ENCODE measurements around the gene TSEN34. TPM values are rescaled to one million over a fixed set of nuclear protein-coding genes. Genes with fewer than 3 reads are reported as not detected.
"Not testable (repeated sequence)": the region's sequence is repeated elsewhere in the genome, so short reads cannot be mapped to it uniquely, and the experiment has no call there.

Gene TSEN34
- total and polyA plus RNA-seq, 4 donors, result 21.5 to 46.3 (median 26.3) TPM

GRCh38 chr19:54242234-54242633 is 51.1 kb downstream of the TSEN34 start:
- H3K36me3 ChIP-seq (ENCODE audit: control insufficient read depth in 1 of 2, insufficient read depth in 2 of 2, low read length in 1 of 2); H3K9me3 ChIP-seq (ENCODE audit: control insufficient read depth, low read length); H3K4me1 ChIP-seq (ENCODE audit: control insufficient read depth in 1 of 2, insufficient read depth in 2 of 2, low read length in 2 of 2); DNase-seq; H3K27ac ChIP-seq (ENCODE audit: low read depth in 1 of 2, low read length in 2 of 2); H3K27me3 ChIP-seq (ENCODE audit: control insufficient read depth in 1 of 2, insufficient read depth in 2 of 2, low read length in 1 of 2); H3K4me3 ChIP-seq (ENCODE audit: low read length in 2 of 2); ATAC-seq (ENCODE audit: low FRiP score); intact Hi-C loops (cut with DNase I): not testable (repeated sequence)
- WGBS, 2 donors, result 76% methylated on average over 4 of the region's 4 CpGs; no CpG with 5 or more reads in 1 of the 2 donors

DNA sequence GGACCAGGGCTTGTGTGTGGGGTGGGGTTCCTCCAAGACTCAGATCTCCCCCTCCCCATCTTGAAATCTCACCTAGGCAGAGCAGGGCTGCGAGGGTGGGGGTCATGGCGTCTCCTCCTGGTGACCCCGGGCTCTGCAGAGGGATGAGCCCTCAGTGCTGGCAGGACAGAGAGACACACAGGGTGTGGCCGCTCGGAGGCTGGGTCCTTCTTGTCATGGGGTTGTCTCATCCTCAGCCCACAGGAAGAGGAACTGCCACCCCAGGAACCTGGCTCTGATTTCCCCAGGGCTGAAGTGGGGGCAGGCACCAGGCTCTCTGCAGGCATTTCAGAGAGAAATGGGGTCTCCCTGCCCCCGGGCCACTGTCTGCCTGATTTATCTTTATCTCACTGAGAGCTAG is 51.5 kb downstream of the TSEN34 start, which contains the start of gene LILRA6:
LILRA6 (minus strand) TSS at position 145 of the 400 bp plus-strand sequence.
- H3K4me3 ChIP-seq (ENCODE audit: low read length in 2 of 2); ATAC-seq (ENCODE audit: low FRiP score); H3K9me3 ChIP-seq (ENCODE audit: control insufficient read depth, low read length); H3K36me3 ChIP-seq (ENCODE audit: control insufficient read depth in 1 of 2, insufficient read depth in 2 of 2, low read length in 1 of 2); H3K4me1 ChIP-seq (ENCODE audit: control insufficient read depth in 1 of 2, insufficient read depth in 2 of 2, low read length in 2 of 2); DNase-seq; intact Hi-C loops (cut with DNase I); H3K27me3 ChIP-seq (ENCODE audit: control insufficient read depth in 1 of 2, insufficient read depth in 2 of 2, low read length in 1 of 2); H3K27ac ChIP-seq (ENCODE audit: low read depth in 1 of 2, low read length in 2 of 2): not testable (repeated sequence)
- 66% methylated on average over 6 of the region's 6 CpGs; no CpG with 5 or more reads in 1 of the 2 donors for WGBS, 2 donors

- ATAC-seq (ENCODE audit: low FRiP score); DNase-seq; H3K36me3 ChIP-seq (ENCODE audit: control insufficient read depth in 1 of 2, insufficient read depth in 2 of 2, low read length in 1 of 2); H3K9me3 ChIP-seq (ENCODE audit: control insufficient read depth, low read length); H3K4me3 ChIP-seq (ENCODE audit: low read length in 2 of 2); intact Hi-C loops (cut with DNase I); H3K27ac ChIP-seq (ENCODE audit: low read depth in 1 of 2, low read length in 2 of 2); H3K4me1 ChIP-seq (ENCODE audit: control insufficient read depth in 1 of 2, insufficient read depth in 2 of 2, low read length in 2 of 2); H3K27me3 ChIP-seq (ENCODE audit: control insufficient read depth in 1 of 2, insufficient read depth in 2 of 2, low read length in 1 of 2): not testable (repeated sequence)
- WGBS, 2 donors, result 67% methylated on average over 7 of the region's 8 CpGs; no CpG with 5 or more reads in 1 of the 2 donors
Measured at GRCh38 chr19:54243809-54244208, 52.7 kb downstream of the TSEN34 start.

Other genes with a start within 250 kb of the TSEN34 start
- under 1 TPM; 0.23 to 0.33 TPM for gene CACNG8, start 228.4 kb upstream of the TSEN34 start, total RNA-seq
- gene CACNG8, start 228.4 kb upstream of the TSEN34 start, polyA plus RNA-seq, result under 1 TPM; under 0.01 to 0.05 TPM
- not detected for gene CACNG6, start 199.7 kb upstream of the TSEN34 start, total RNA-seq
- under 1 TPM in 1 of 2 donors, not detected in 1; 0.18 TPM for gene CACNG6, start 199.7 kb upstream of the TSEN34 start, polyA plus RNA-seq
- gene VSTM1, start 127.4 kb upstream of the TSEN34 start, total RNA-seq, result not detected
- not detected for gene VSTM1, start 127.4 kb upstream of the TSEN34 start, polyA plus RNA-seq
- gene TARM1, start 109.9 kb upstream of the TSEN34 start, total RNA-seq, result not detected
- gene TARM1, start 109.9 kb upstream of the TSEN34 start, polyA plus RNA-seq, result not detected
- gene OSCAR, start 90.5 kb upstream of the TSEN34 start, total RNA-seq, result 1 to 10 TPM; 4.4 to 6.0 TPM
- gene OSCAR, start 90.5 kb upstream of the TSEN34 start, polyA plus RNA-seq, result 1 to 10 TPM in 1 of 2 donors, under 1 TPM in 1; 0.31 to 2.8 TPM
- gene NDUFA3, start 88.5 kb upstream of the TSEN34 start, total RNA-seq, result 10 to 100 TPM; 64.9 to 65.3 TPM
- gene NDUFA3, start 88.5 kb upstream of the TSEN34 start, polyA plus RNA-seq, result 100 to 1,000 TPM in 1 of 2 donors, 10 to 100 TPM in 1; 76.5 to 129 TPM
- gene TFPT, start 75.7 kb upstream of the TSEN34 start, total RNA-seq, result 10 to 100 TPM; 12.9 to 17.3 TPM
- gene TFPT, start 75.7 kb upstream of the TSEN34 start, polyA plus RNA-seq, result 10 to 100 TPM in 1 of 2 donors, 1 to 10 TPM in 1; 8.3 to 29.4 TPM
- 10 to 100 TPM; 41.5 to 50.4 TPM for gene PRPF31, start 75.6 kb upstream of the TSEN34 start, total RNA-seq
- 10 to 100 TPM; 33.8 to 71.2 TPM for gene PRPF31, start 75.6 kb upstream of the TSEN34 start, polyA plus RNA-seq
- 10 to 100 TPM; 33.5 to 35.9 TPM for gene CNOT3, start 53.5 kb upstream of the TSEN34 start, total RNA-seq
- gene CNOT3, start 53.5 kb upstream of the TSEN34 start, polyA plus RNA-seq, result 10 to 100 TPM; 10.4 to 54.4 TPM
- gene LENG1, start 31.6 kb upstream of the TSEN34 start, total RNA-seq, result 1 to 10 TPM; 5.7 to 6.0 TPM
- gene LENG1, start 31.6 kb upstream of the TSEN34 start, polyA plus RNA-seq, result 10 to 100 TPM in 1 of 2 donors, 1 to 10 TPM in 1; 7.5 to 10.1 TPM
- 1 to 10 TPM; 1.2 to 7.4 TPM for gene TMC4, start 18.1 kb upstream of the TSEN34 start, total RNA-seq
- 10 to 100 TPM in 1 of 2 donors, under 1 TPM in 1; 0.08 to 15.8 TPM for gene TMC4, start 18.1 kb upstream of the TSEN34 start, polyA plus RNA-seq
- 10 to 100 TPM; 31.3 to 40.7 TPM for gene MBOAT7, start 1.7 kb upstream of the TSEN34 start, total RNA-seq
- 10 to 100 TPM; 11.9 to 22.0 TPM for gene MBOAT7, start 1.7 kb upstream of the TSEN34 start, polyA plus RNA-seq
- gene RPS9, start 9.6 kb downstream of the TSEN34 start, total RNA-seq, result 1,000 to 10,000 TPM in 1 of 2 donors, 100 to 1,000 TPM in 1; 778 to 1,093 TPM
- gene RPS9, start 9.6 kb downstream of the TSEN34 start, polyA plus RNA-seq, result 1,000 to 10,000 TPM; 3,636 to 4,281 TPM
- 10 to 100 TPM; 18.8 to 26.7 TPM for gene LILRB3, start 31.7 kb downstream of the TSEN34 start, total RNA-seq
- 1 to 10 TPM in 1 of 2 donors, under 1 TPM in 1; 0.61 to 1.9 TPM for gene LILRB3, start 31.7 kb downstream of the TSEN34 start, polyA plus RNA-seq
- gene LILRA6, start 51.5 kb downstream of the TSEN34 start, total RNA-seq, result 10 to 100 TPM; 13.3 to 14.8 TPM
- 1 to 10 TPM in 1 of 2 donors, under 1 TPM in 1; 0.43 to 4.8 TPM for gene LILRA6, start 51.5 kb downstream of the TSEN34 start, polyA plus RNA-seq
- 10 to 100 TPM; 15.0 to 48.7 TPM for gene LILRB5, start 66.0 kb downstream of the TSEN34 start, total RNA-seq
- gene LILRB5, start 66.0 kb downstream of the TSEN34 start, polyA plus RNA-seq, result 1 to 10 TPM; 2.7 to 8.4 TPM
- gene LILRB2, start 89.8 kb downstream of the TSEN34 start, total RNA-seq, result 10 to 100 TPM; 10.2 to 22.7 TPM
- gene LILRB2, start 89.8 kb downstream of the TSEN34 start, polyA plus RNA-seq, result 1 to 10 TPM in 1 of 2 donors, under 1 TPM in 1; 0.38 to 2.0 TPM
- gene LILRA5, start 121.9 kb downstream of the TSEN34 start, total RNA-seq, result 10 to 100 TPM in 1 of 2 donors, 1 to 10 TPM in 1; 5.5 to 10.8 TPM
- 1 to 10 TPM; 1.7 to 3.5 TPM for gene LILRA5, start 121.9 kb downstream of the TSEN34 start, polyA plus RNA-seq
- gene LILRA4, start 147.9 kb downstream of the TSEN34 start, total RNA-seq, result not detected
- gene LILRA4, start 147.9 kb downstream of the TSEN34 start, polyA plus RNA-seq, result not detected
- gene LAIR1, start 173.6 kb downstream of the TSEN34 start, total RNA-seq, result 10 to 100 TPM; 27.4 to 78.4 TPM
- 10 to 100 TPM in 1 of 2 donors, 1 to 10 TPM in 1; 2.1 to 17.2 TPM for gene LAIR1, start 173.6 kb downstream of the TSEN34 start, polyA plus RNA-seq
- 1 to 10 TPM in 1 of 2 donors, under 1 TPM in 1; 0.94 to 2.2 TPM for gene TTYH1, start 224.2 kb downstream of the TSEN34 start, total RNA-seq
- gene TTYH1, start 224.2 kb downstream of the TSEN34 start, polyA plus RNA-seq, result under 1 TPM in 1 of 2 donors, not detected in 1; 0.03 TPM

All from aorta (tissue), 5 donors.